Astrocyte (in vitro differentiated cells and primary cell): ENCODE data around the gene TFB1M. TPM values are rescaled to one million over a fixed set of nuclear protein-coding genes. Genes with fewer than 3 reads are reported as not detected.
"Not testable (repeated sequence)": the region's sequence is repeated elsewhere in the genome, so short reads cannot be mapped to it uniquely, and the experiment has no call there.

Source experiments
- DNase-seq: peaks from one replicate; pipeline ENCODE4 v3.0.0-alpha.2; 2010; ENCODE audit warnings: low read depth
- FAIRE-seq: peaks from 2 replicates; lab custom pipeline; 2011; peaks lifted over from hg19 to GRCh38; lab: Jason Lieb, UNC
- H2AFZ ChIP-seq: 2 replicates; pipeline ENCODE4 v1.6.0; 2012; ENCODE audit warnings: low read depth, low read length, inconsistent platforms
- H3K27ac ChIP-seq: 2 replicates; pipeline ENCODE4 v1.5.1; 2011; ENCODE audit warnings: low read depth, low read length, inconsistent platforms
- H3K27me3 ChIP-seq: 2 replicates; pipeline ENCODE4 v1.6.0; 2011; ENCODE audit warnings: low read length, inconsistent platforms; ENCODE audit not compliant: insufficient read depth
- H3K36me3 ChIP-seq: 2 replicates; pipeline ENCODE4 v1.5.1; 2011; ENCODE audit warnings: low read length, inconsistent platforms; ENCODE audit not compliant: insufficient read depth
- H3K4me1 ChIP-seq: 2 replicates; pipeline ENCODE4 v1.5.1; 2011; ENCODE audit warnings: low read length, inconsistent platforms; ENCODE audit not compliant: insufficient read depth
- H3K4me2 ChIP-seq: 2 replicates; pipeline ENCODE4 v1.6.0; 2012; ENCODE audit warnings: low read length, inconsistent platforms
- H3K4me3 ChIP-seq: 2 replicates; pipeline ENCODE4 v1.5.1; 2011; ENCODE audit warnings: low read depth, mild to moderate bottlenecking, low read length, inconsistent platforms; ENCODE audit not compliant: insufficient read depth
- H3K79me2 ChIP-seq: 2 replicates; pipeline ENCODE4 v1.6.0; 2012; ENCODE audit warnings: mild to moderate bottlenecking, low read length, inconsistent platforms; ENCODE audit not compliant: insufficient read depth
- H3K9ac ChIP-seq: 2 replicates; pipeline ENCODE4 v1.6.0; 2012; ENCODE audit warnings: mild to moderate bottlenecking, low read length, inconsistent platforms
- H3K9me3 ChIP-seq: 2 replicates; pipeline ENCODE4 v1.5.1; 2012; ENCODE audit warnings: low read depth, mild to moderate bottlenecking, low read length, inconsistent platforms; ENCODE audit not compliant: insufficient read depth
- H4K20me1 ChIP-seq: 2 replicates; pipeline ENCODE4 v1.6.0; 2012; ENCODE audit warnings: low read length, inconsistent platforms; ENCODE audit not compliant: insufficient read depth
- H3K27ac Mint-ChIP-seq: one replicate; pipeline ENCODE4 v1.8.0; 2021; ENCODE audit warnings: mild to moderate bottlenecking, mixed read lengths; ENCODE audit not compliant: unreplicated experiment
- H3K27me3 Mint-ChIP-seq: one replicate; pipeline ENCODE4 v1.8.0; 2021; ENCODE audit warnings: low read depth, mixed read lengths; ENCODE audit not compliant: unreplicated experiment
- H3K36me3 Mint-ChIP-seq: one replicate; pipeline ENCODE4 v1.8.0; 2021; ENCODE audit warnings: low read depth, mixed read lengths; ENCODE audit not compliant: unreplicated experiment
- H3K4me1 Mint-ChIP-seq: one replicate; pipeline ENCODE4 v1.8.0; 2021; ENCODE audit warnings: low read depth, mixed read lengths; ENCODE audit not compliant: unreplicated experiment
- H3K4me3 Mint-ChIP-seq: one replicate; pipeline ENCODE4 v1.8.0; 2021; ENCODE audit warnings: mild to moderate bottlenecking, moderate library complexity, mixed read lengths; ENCODE audit not compliant: unreplicated experiment
- H3K9me3 Mint-ChIP-seq: one replicate; pipeline ENCODE4 v1.8.0; 2021; ENCODE audit warnings: mild to moderate bottlenecking, mixed read lengths; ENCODE audit not compliant: unreplicated experiment
- EZH2 ChIP-seq: IDR thresholded peaks from 2 replicates; pipeline ENCODE4 v1.6.1; 2012; ENCODE audit warnings: mild to moderate bottlenecking, low read length, inconsistent platforms; ENCODE audit not compliant: insufficient read depth
- total RNA-seq: library from RNA; stranded (reverse); gene quantifications from 2 replicates; pipeline ENCODE4 v1.2.1, GENCODE V29; 2021
- TF ChIP-seq, protein P1 (sequence below): IDR thresholded peaks from 2 replicates; pipeline ENCODE4 v1.5.1; 2011; ENCODE audit warnings: low read depth, mild to moderate bottlenecking, inconsistent platforms, low read length, moderate library complexity; ENCODE audit not compliant: insufficient read depth

TFB1M gene
- total RNA-seq, 1 donor from 2014 or later: 24.1 TPM

DNA sequence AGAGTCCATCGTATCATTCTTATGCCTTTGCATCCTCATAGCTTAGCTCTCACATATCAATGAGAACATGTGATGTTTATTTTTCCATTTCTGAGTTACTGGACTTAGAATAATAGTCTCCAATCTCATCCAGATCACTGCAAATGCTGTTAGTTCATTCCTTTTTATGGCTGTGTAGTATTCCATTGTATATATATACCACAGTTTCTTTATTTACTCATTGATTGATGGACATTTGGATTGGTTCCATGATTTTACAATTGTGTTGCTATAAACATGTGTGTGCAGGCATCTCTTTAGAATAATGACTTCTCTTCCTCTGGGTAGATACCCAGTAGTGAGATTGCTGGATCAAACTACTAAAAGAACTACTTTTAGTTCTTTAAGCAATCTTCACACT is 21.0 kb upstream of the TFB1M start:
- H3K27me3 ChIP-seq: no peaks in the 10 kb centered on the region
- FAIRE-seq: no peak
- Mint-ChIP-seq H3K36me3 (no peaks in the 10 kb centered on the region), H3K27me3 (no peaks in the 10 kb centered on the region), H3K27ac (no peak overlapping the region), H3K9me3 (peaks cover 26% of the 10 kb centered on the region), H3K4me3 (no peak overlapping the region), H3K4me1 (peaks cover 3% of the 10 kb centered on the region)
- H3K4me2 ChIP-seq: no peak overlapping the region
- H3K79me2 ChIP-seq: no peaks in the 10 kb centered on the region
- no peak overlapping the region for H3K9ac ChIP-seq
- H3K4me1 ChIP-seq: peaks cover 3% of the 10 kb centered on the region
- H3K27ac ChIP-seq: no peak overlapping the region
- DNase-seq: no peak
- no peaks in the 10 kb centered on the region for H4K20me1 ChIP-seq
- H2AFZ ChIP-seq: no peak overlapping the region
- no peaks in the 10 kb centered on the region for H3K36me3 ChIP-seq
- no peak overlapping the region for H3K4me3 ChIP-seq
- TF ChIP-seq, protein P1, sequence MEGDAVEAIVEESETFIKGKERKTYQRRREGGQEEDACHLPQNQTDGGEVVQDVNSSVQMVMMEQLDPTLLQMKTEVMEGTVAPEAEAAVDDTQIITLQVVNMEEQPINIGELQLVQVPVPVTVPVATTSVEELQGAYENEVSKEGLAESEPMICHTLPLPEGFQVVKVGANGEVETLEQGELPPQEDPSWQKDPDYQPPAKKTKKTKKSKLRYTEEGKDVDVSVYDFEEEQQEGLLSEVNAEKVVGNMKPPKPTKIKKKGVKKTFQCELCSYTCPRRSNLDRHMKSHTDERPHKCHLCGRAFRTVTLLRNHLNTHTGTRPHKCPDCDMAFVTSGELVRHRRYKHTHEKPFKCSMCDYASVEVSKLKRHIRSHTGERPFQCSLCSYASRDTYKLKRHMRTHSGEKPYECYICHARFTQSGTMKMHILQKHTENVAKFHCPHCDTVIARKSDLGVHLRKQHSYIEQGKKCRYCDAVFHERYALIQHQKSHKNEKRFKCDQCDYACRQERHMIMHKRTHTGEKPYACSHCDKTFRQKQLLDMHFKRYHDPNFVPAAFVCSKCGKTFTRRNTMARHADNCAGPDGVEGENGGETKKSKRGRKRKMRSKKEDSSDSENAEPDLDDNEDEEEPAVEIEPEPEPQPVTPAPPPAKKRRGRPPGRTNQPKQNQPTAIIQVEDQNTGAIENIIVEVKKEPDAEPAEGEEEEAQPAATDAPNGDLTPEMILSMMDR: no peak
- TF ChIP-seq EZH2: no peak
- H3K9me3 ChIP-seq: no peaks in the 10 kb centered on the region

DNA sequence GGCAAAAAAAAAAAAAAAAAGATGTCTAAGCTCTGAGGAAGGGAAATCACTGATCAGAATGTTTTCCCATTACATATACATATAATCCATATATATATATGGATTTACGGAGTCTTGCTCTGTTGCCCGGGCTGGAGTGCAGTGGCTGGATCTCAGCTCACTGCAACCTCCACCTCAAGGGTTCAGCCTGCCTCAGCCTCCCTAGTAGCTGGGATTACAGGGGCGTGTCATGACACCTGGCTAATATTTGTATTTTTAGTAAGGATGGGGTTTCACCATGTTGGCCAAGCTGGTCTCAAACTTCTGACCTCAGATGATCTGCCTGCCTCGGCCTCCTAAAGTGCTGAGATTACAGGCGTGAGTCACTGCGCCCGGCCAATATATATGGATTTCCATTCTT is 19.8 kb upstream of the TFB1M start:
- H3K27me3 Mint-ChIP-seq: not testable (repeated sequence)

GRCh38 chr6:155333414-155333813 is 19.1 kb upstream of the TFB1M start:
- DNase-seq: no peak
- peak overlapping the region; percentile 55 for H3K4me2 ChIP-seq
- no peak overlapping the region for H3K27ac Mint-ChIP-seq
- H3K36me3 ChIP-seq: no peaks in the 10 kb centered on the region
- H3K4me3 Mint-ChIP-seq: no peak overlapping the region
- H3K4me1 Mint-ChIP-seq: peaks cover 3% of the 10 kb centered on the region
- no peak overlapping the region for H3K4me3 ChIP-seq
- no peaks in the 10 kb centered on the region for H3K27me3 ChIP-seq
- no peak overlapping the region for H3K9ac ChIP-seq
- H3K27me3 Mint-ChIP-seq: no peaks in the 10 kb centered on the region
- peaks cover 18% of the 10 kb centered on the region for H3K9me3 Mint-ChIP-seq
- no peaks in the 10 kb centered on the region for H4K20me1 ChIP-seq
- H3K27ac ChIP-seq: no peak overlapping the region
- H3K4me1 ChIP-seq: peaks cover 3% of the 10 kb centered on the region
- H3K9me3 ChIP-seq: no peaks in the 10 kb centered on the region
- H2AFZ ChIP-seq: peak overlapping the region; percentile 15
- H3K79me2 ChIP-seq: no peaks in the 10 kb centered on the region
- TF ChIP-seq EZH2: no peak
- TF ChIP-seq, protein P1: no peak
- FAIRE-seq: no peak
- no peaks in the 10 kb centered on the region for H3K36me3 Mint-ChIP-seq

More for the DNA sequence above, 19.8 kb upstream of the TFB1M start:
- not testable (repeated sequence) for H3K27ac Mint-ChIP-seq, DNase-seq, H3K36me3 ChIP-seq, H3K4me3 ChIP-seq, H3K4me1 ChIP-seq, FAIRE-seq, H3K4me3 Mint-ChIP-seq, H2AFZ ChIP-seq, H3K27me3 ChIP-seq, H3K9me3 ChIP-seq, H3K4me1 Mint-ChIP-seq, H4K20me1 ChIP-seq, H3K4me2 ChIP-seq, H3K36me3 Mint-ChIP-seq, H3K27ac ChIP-seq, H3K9ac ChIP-seq, H3K79me2 ChIP-seq
- peaks cover 21% of the 10 kb centered on the region for H3K9me3 Mint-ChIP-seq
